OCI-LY3 (cell line): ENCODE data around the gene FBXW8.

ENCODE experiments used
- H2AFZ ChIP-seq: fragments of 200-600, 300-600 bp; shearing (Covaris generic); 2 replicates; pipeline ENCODE4 v1.6.0; 2014; ENCODE audit warnings: antibody characterized with exemption, low read depth, low read length
- H3K27ac ChIP-seq: fragments of 200-600, 300-600 bp; sonication (generic); 2 replicates; pipeline ENCODE4 v1.5.1; 2014; ENCODE audit warnings: mild to moderate bottlenecking, low read length, moderate library complexity, mixed read lengths
- H3K27me3 ChIP-seq: fragments of 200-600, 300-600 bp; sonication (generic); 2 replicates; pipeline ENCODE4 v1.6.1; 2014; ENCODE audit warnings: low read depth, low read length, mixed read lengths
- H3K36me3 ChIP-seq: fragments of 200-600, 300-600 bp; sonication (generic); replicated peaks from 2 replicates; pipeline ENCODE3; 2014; ENCODE audit warnings: low read depth, low read length, mixed read lengths
- H3K4me1 ChIP-seq: fragments of 300-600, 200-600 bp; sonication (generic); 2 replicates; pipeline ENCODE4 v1.6.1; 2014; ENCODE audit warnings: low read length, mixed read lengths
- H3K4me2 ChIP-seq: fragments of 200-600, 300-600 bp; sonication (generic); 2 replicates; pipeline ENCODE4 v1.6.1; 2014; ENCODE audit warnings: low read length, mixed read lengths
- H3K4me3 ChIP-seq: fragments of 300-600, 200-600 bp; sonication (generic); 2 replicates; pipeline ENCODE4 v1.5.1; 2014; ENCODE audit warnings: antibody characterized with exemption, mild to moderate bottlenecking, low read length, moderate library complexity
- H3K79me2 ChIP-seq: fragments of 300-600, 200-600 bp; shearing (Covaris generic); 2 replicates; pipeline ENCODE4 v1.6.1; 2014; ENCODE audit warnings: mild to moderate bottlenecking, low read length, mixed read lengths
- H3K9ac ChIP-seq: fragments of 300-600, 200-600 bp; shearing (Covaris generic); 2 replicates; pipeline ENCODE4 v1.6.0; 2014; ENCODE audit warnings: mild to moderate bottlenecking, low read length, moderate library complexity
- H3K9me3 ChIP-seq: fragments of 200-600, 300-600 bp; shearing (Covaris generic); 2 replicates; pipeline ENCODE4 v1.6.1; 2014; ENCODE audit warnings: low read length, mixed read lengths; ENCODE audit not compliant: insufficient read depth
- H4K20me1 ChIP-seq: fragments of 200-600, 300-600 bp; sonication (generic); 2 replicates; pipeline ENCODE4 v1.6.1; 2016; ENCODE audit warnings: low read length, mixed read lengths; ENCODE audit not compliant: insufficient read depth
- EZH2phosphoT487 ChIP-seq: fragments of 200-600 bp; shearing (Covaris generic); IDR thresholded peaks from 2 replicates; pipeline ENCODE4 v1.6.1; 2018; ENCODE audit warnings: antibody characterized with exemption, mixed run types, low read depth
- TF ChIP-seq, protein P1 (sequence below): fragments of 200-600, 300-600 bp; sonication (generic); IDR thresholded peaks from 2 replicates; pipeline ENCODE4 v1.5.1; 2014; ENCODE audit warnings: antibody characterized with exemption, low read length, low read depth

Gene FBXW8

DNA sequence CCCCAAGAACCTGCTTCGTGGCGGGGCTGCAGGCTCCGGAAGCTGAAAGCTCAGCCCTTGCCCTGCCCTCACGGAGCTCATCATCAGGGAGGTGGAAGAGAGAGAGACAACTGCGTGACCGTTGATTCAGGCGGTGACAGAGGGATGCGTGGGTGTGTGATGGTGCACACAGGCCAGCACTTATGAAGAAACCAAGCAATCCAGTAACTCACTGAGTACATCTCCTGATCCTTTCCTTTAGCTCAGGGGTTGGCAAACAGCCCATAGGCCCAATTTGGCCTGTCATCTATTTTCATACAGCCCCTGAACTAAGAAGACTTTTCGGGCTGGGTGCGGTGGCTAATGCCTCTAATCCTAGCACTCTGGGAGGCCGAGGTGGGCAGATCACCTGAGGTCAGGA, 138.5 kb downstream of the FBXW8 start:
- TF ChIP-seq, protein P1, sequence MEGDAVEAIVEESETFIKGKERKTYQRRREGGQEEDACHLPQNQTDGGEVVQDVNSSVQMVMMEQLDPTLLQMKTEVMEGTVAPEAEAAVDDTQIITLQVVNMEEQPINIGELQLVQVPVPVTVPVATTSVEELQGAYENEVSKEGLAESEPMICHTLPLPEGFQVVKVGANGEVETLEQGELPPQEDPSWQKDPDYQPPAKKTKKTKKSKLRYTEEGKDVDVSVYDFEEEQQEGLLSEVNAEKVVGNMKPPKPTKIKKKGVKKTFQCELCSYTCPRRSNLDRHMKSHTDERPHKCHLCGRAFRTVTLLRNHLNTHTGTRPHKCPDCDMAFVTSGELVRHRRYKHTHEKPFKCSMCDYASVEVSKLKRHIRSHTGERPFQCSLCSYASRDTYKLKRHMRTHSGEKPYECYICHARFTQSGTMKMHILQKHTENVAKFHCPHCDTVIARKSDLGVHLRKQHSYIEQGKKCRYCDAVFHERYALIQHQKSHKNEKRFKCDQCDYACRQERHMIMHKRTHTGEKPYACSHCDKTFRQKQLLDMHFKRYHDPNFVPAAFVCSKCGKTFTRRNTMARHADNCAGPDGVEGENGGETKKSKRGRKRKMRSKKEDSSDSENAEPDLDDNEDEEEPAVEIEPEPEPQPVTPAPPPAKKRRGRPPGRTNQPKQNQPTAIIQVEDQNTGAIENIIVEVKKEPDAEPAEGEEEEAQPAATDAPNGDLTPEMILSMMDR: no peak
- TF ChIP-seq EZH2phosphoT487: no peak
- Histone ChIP-seq H3K36me3 (peaks cover 27% of the 10 kb centered on the region), H3K27ac (no peak overlapping the region), H3K9me3 (no peaks in the 10 kb centered on the region), H3K4me1 (peaks cover 17% of the 10 kb centered on the region), H3K27me3 (no peaks in the 10 kb centered on the region), H3K4me2 (no peak overlapping the region), H3K79me2 (peaks cover 16% of the 10 kb centered on the region; the same call in 1 of the 2 replicates), H3K9ac (no peak overlapping the region), H4K20me1 (peaks cover 22% of the 10 kb centered on the region), H3K4me3 (no peak overlapping the region), H2AFZ (no peak overlapping the region)

GRCh38 chr12:117050060-117050459, 139.3 kb downstream of the FBXW8 start:
- peaks cover 24% of the 10 kb centered on the region for H4K20me1 ChIP-seq
- no peak overlapping the region for H3K4me3 ChIP-seq
- peaks cover 17% of the 10 kb centered on the region for H3K4me1 ChIP-seq
- H3K9me3 ChIP-seq: no peaks in the 10 kb centered on the region
- no peak overlapping the region for H3K4me2 ChIP-seq
- peaks cover 16% of the 10 kb centered on the region; the same call in 1 of the 2 replicates for H3K79me2 ChIP-seq
- no peaks in the 10 kb centered on the region for H3K27me3 ChIP-seq
- no peak overlapping the region for H3K27ac ChIP-seq
- no peak overlapping the region for H3K9ac ChIP-seq
- peaks cover 27% of the 10 kb centered on the region for H3K36me3 ChIP-seq
- no peak for TF ChIP-seq EZH2phosphoT487
- TF ChIP-seq, protein P1: no peak
- H2AFZ ChIP-seq: no peak overlapping the region

DNA sequence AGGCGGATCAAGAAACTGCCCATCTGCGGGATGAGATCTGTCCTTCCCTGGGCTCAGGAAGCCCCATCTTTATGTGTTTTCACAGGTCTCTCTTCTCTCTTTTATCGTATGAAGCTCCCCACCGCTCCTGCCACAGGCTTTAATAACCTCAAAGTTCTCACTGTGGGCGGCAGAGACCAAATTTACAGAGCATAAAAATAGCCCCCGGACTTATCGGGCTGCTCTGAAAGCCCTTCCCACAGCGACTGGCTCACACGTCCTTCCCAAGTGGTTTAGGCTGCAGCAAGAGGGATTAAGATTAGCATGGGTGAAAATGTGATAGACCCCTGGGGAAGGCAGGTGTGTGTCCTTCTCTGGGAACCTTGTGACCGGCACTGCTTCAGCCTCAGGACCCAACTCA, 140.6 kb downstream of the FBXW8 start:
- no peaks in the 10 kb centered on the region for H3K9me3 ChIP-seq
- H3K27me3 ChIP-seq: no peaks in the 10 kb centered on the region
- peaks cover 17% of the 10 kb centered on the region for H3K4me1 ChIP-seq
- no peak overlapping the region for H3K4me2 ChIP-seq
- peaks cover 23% of the 10 kb centered on the region for H3K36me3 ChIP-seq
- peaks cover 16% of the 10 kb centered on the region; the same call in 1 of the 2 replicates for H3K79me2 ChIP-seq
- no peak overlapping the region for H3K27ac ChIP-seq
- H2AFZ ChIP-seq: no peak overlapping the region
- no peak for TF ChIP-seq EZH2phosphoT487
- TF ChIP-seq, protein P1: no peak
- no peak overlapping the region for H3K4me3 ChIP-seq
- H3K9ac ChIP-seq: no peak overlapping the region
- H4K20me1 ChIP-seq: peaks cover 24% of the 10 kb centered on the region

DNA sequence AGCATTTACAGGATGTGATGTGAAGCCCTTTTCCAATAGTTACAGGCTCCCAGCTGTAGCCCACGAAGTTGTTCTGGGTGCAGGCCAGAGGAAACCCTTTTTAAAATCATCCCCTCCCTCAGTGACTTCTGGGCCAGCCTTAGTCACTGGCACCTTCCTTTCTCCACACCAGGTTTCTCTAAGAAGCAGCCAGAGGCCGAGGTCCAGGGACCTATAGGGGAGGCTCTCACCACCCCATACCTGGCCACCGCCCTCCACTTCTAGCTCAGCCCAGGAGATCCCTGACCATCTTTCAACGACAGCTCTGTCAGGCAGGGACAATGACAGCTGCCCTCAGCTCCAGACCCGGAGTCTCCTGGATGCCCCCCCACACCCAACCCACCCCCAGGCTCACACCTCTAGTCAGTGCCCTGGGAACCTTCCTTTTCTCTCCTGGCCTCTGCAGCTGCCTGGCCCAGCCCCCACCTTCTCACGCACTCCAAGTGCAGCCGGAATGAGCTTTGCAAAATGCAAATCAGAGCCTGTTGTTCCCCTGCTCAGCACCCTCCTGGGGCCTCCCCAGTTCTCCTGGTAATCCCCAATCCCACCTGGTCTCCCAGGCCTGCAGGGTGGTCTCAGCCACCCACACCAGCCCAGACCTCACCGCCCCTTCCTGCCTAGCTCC, 141.8 kb downstream of the FBXW8 start:
- H2AFZ ChIP-seq: no peak overlapping the region
- H3K36me3 ChIP-seq: peaks cover 18% of the 10 kb centered on the region
- no peaks in the 10 kb centered on the region for H3K27me3 ChIP-seq
- H3K27ac ChIP-seq: peak overlapping the region; percentile 34
- H3K9ac ChIP-seq: no peak overlapping the region
- H3K79me2 ChIP-seq: peaks cover 16% of the 10 kb centered on the region; the same call in 1 of the 2 replicates
- H3K4me2 ChIP-seq: peak overlapping the region; percentile 36
- H3K4me3 ChIP-seq: no peak overlapping the region
- no peaks in the 10 kb centered on the region for H3K9me3 ChIP-seq
- H3K4me1 ChIP-seq: peaks cover 17% of the 10 kb centered on the region
- TF ChIP-seq EZH2phosphoT487: no peak
- TF ChIP-seq, protein P1: no peak
- peaks cover 22% of the 10 kb centered on the region for H4K20me1 ChIP-seq
